Stimulated activated naive CD8-positive, alpha-beta T cell treated with anti-CD3 and anti-CD28 coated beads, Interleukin-15, Interleukin-2, amounts not matched to agents 100 ng/mL and 50 ng/mL, for 24 hours (primary cell): Measurements from ENCODE around the gene C17orf100.

Experiments used
- H3K27ac Mint-ChIP-seq: one replicate; pipeline ENCODE4 v1.8.0; 2021; ENCODE audit warnings: mild to moderate bottlenecking, mixed read lengths
- H3K27me3 Mint-ChIP-seq: one replicate; pipeline ENCODE4 v1.8.0; 2021; ENCODE audit warnings: mixed read lengths
- H3K36me3 Mint-ChIP-seq: one replicate; pipeline ENCODE4 v1.8.0; 2021; ENCODE audit warnings: low read depth, mixed read lengths
- H3K4me1 Mint-ChIP-seq: one replicate; pipeline ENCODE4 v1.8.0; 2021; ENCODE audit warnings: low read depth, mixed read lengths
- H3K4me3 Mint-ChIP-seq: one replicate; pipeline ENCODE4 v1.8.0; 2021; ENCODE audit warnings: mild to moderate bottlenecking, mixed read lengths
- H3K9me3 Mint-ChIP-seq: one replicate; pipeline ENCODE4 v1.8.0; 2021; ENCODE audit warnings: mixed read lengths

C17orf100 gene

GRCh38 chr17:6670999-6671398 is 19.4 kb downstream of the C17orf100 start:
- Mint-ChIP-seq H3K27ac (no peak overlapping the region), H3K9me3 (no peaks in the 10 kb centered on the region), H3K4me1 (peaks cover 13% of the 10 kb centered on the region), H3K4me3 (no peak overlapping the region), H3K27me3 (no peaks in the 10 kb centered on the region), H3K36me3 (no peaks in the 10 kb centered on the region)

GRCh38 chr17:6671431-6671830 is 19.9 kb downstream of the C17orf100 start:
- Mint-ChIP-seq H3K4me1 (peaks cover 13% of the 10 kb centered on the region), H3K27me3 (no peaks in the 10 kb centered on the region), H3K27ac (no peak overlapping the region), H3K9me3 (no peaks in the 10 kb centered on the region), H3K36me3 (no peaks in the 10 kb centered on the region), H3K4me3 (no peak overlapping the region)

- H3K27me3 Mint-ChIP-seq = peaks cover 11% of the 10 kb centered on the region
- H3K27ac Mint-ChIP-seq = no peak overlapping the region
- H3K9me3 Mint-ChIP-seq = no peaks in the 10 kb centered on the region
- no peaks in the 10 kb centered on the region for H3K36me3 Mint-ChIP-seq
- H3K4me3 Mint-ChIP-seq = no peak overlapping the region
- H3K4me1 Mint-ChIP-seq = peaks cover 7% of the 10 kb centered on the region
These were observed 23.0 kb downstream of the C17orf100 start for GRCh38 chr17:6674586-6674985.

GRCh38 chr17:6675201-6675825 is 23.8 kb downstream of the C17orf100 start:
- peaks cover 17% of the 10 kb centered on the region for H3K27me3 Mint-ChIP-seq
- no peaks in the 10 kb centered on the region for H3K36me3 Mint-ChIP-seq
- peaks cover 7% of the 10 kb centered on the region for H3K4me1 Mint-ChIP-seq
- H3K4me3 Mint-ChIP-seq = no peak overlapping the region
- no peak overlapping the region for H3K27ac Mint-ChIP-seq
- H3K9me3 Mint-ChIP-seq = no peaks in the 10 kb centered on the region

GRCh38 chr17:6676802-6677157 is 25.2 kb downstream of the C17orf100 start:
- Mint-ChIP-seq H3K27me3 (peaks cover 26% of the 10 kb centered on the region), H3K4me3 (no peak overlapping the region), H3K4me1 (peaks cover 7% of the 10 kb centered on the region), H3K27ac (no peak overlapping the region), H3K36me3 (no peaks in the 10 kb centered on the region), H3K9me3 (no peaks in the 10 kb centered on the region)

- Mint-ChIP-seq H3K4me3 (no peak overlapping the region), H3K36me3 (no peaks in the 10 kb centered on the region), H3K27me3 (peaks cover 32% of the 10 kb centered on the region), H3K9me3 (no peaks in the 10 kb centered on the region), H3K27ac (no peak overlapping the region), H3K4me1 (peaks cover 7% of the 10 kb centered on the region)
These were observed 25.7 kb downstream of the C17orf100 start for GRCh38 chr17:6677158-6677831.

- Mint-ChIP-seq H3K27ac (no peak overlapping the region), H3K4me3 (no peak overlapping the region), H3K4me1 (peaks cover 7% of the 10 kb centered on the region), H3K36me3 (no peaks in the 10 kb centered on the region), H3K27me3 (peaks cover 35% of the 10 kb centered on the region), H3K9me3 (no peaks in the 10 kb centered on the region)
These were observed 26.4 kb downstream of the C17orf100 start for GRCh38 chr17:6677946-6678345.

GRCh38 chr17:6679241-6679640 is 27.7 kb downstream of the C17orf100 start:
- peaks cover 35% of the 10 kb centered on the region for H3K27me3 Mint-ChIP-seq
- no peak overlapping the region for H3K27ac Mint-ChIP-seq
- H3K36me3 Mint-ChIP-seq = no peaks in the 10 kb centered on the region
- peaks cover 7% of the 10 kb centered on the region for H3K4me1 Mint-ChIP-seq
- H3K4me3 Mint-ChIP-seq = no peak overlapping the region
- no peaks in the 10 kb centered on the region for H3K9me3 Mint-ChIP-seq

- peaks cover 7% of the 10 kb centered on the region for H3K4me1 Mint-ChIP-seq
- no peaks in the 10 kb centered on the region for H3K9me3 Mint-ChIP-seq
- no peaks in the 10 kb centered on the region for H3K36me3 Mint-ChIP-seq
- peaks cover 38% of the 10 kb centered on the region for H3K27me3 Mint-ChIP-seq
- H3K27ac Mint-ChIP-seq = no peak overlapping the region
- no peak overlapping the region for H3K4me3 Mint-ChIP-seq
These were observed 29.6 kb downstream of the C17orf100 start for GRCh38 chr17:6681176-6681575.

GRCh38 chr17:6681671-6682070 is 30.1 kb downstream of the C17orf100 start:
- Mint-ChIP-seq H3K27me3 (peaks cover 40% of the 10 kb centered on the region), H3K4me1 (peaks cover 7% of the 10 kb centered on the region), H3K27ac (no peak overlapping the region), H3K4me3 (no peak overlapping the region), H3K9me3 (no peaks in the 10 kb centered on the region), H3K36me3 (no peaks in the 10 kb centered on the region)

- Mint-ChIP-seq H3K27ac (no peak overlapping the region), H3K27me3 (peaks cover 40% of the 10 kb centered on the region), H3K36me3 (no peaks in the 10 kb centered on the region), H3K4me3 (no peak overlapping the region), H3K4me1 (peaks cover 4% of the 10 kb centered on the region), H3K9me3 (no peaks in the 10 kb centered on the region)
These were observed 30.8 kb downstream of the C17orf100 start for GRCh38 chr17:6682339-6682738.

GRCh38 chr17:6683081-6683684 is 31.6 kb downstream of the C17orf100 start:
- H3K27me3 Mint-ChIP-seq = peaks cover 37% of the 10 kb centered on the region
- H3K36me3 Mint-ChIP-seq = no peaks in the 10 kb centered on the region
- H3K27ac Mint-ChIP-seq = no peak overlapping the region
- H3K4me3 Mint-ChIP-seq = no peak overlapping the region
- no peaks in the 10 kb centered on the region for H3K9me3 Mint-ChIP-seq
- no peaks in the 10 kb centered on the region for H3K4me1 Mint-ChIP-seq

GRCh38 chr17:6683730-6684459 is 32.3 kb downstream of the C17orf100 start:
- Mint-ChIP-seq H3K9me3 (no peaks in the 10 kb centered on the region), H3K27ac (no peak overlapping the region), H3K27me3 (peaks cover 30% of the 10 kb centered on the region), H3K4me1 (no peaks in the 10 kb centered on the region), H3K4me3 (no peak overlapping the region), H3K36me3 (no peaks in the 10 kb centered on the region)

- no peaks in the 10 kb centered on the region for H3K36me3 Mint-ChIP-seq
- H3K9me3 Mint-ChIP-seq = no peaks in the 10 kb centered on the region
- H3K4me3 Mint-ChIP-seq = no peak overlapping the region
- H3K27ac Mint-ChIP-seq = no peak overlapping the region
- peaks cover 28% of the 10 kb centered on the region for H3K27me3 Mint-ChIP-seq
- no peaks in the 10 kb centered on the region for H3K4me1 Mint-ChIP-seq
These were observed 32.9 kb downstream of the C17orf100 start for GRCh38 chr17:6684460-6684783.
